AG04449 (cell line): Measurements from ENCODE around the gene ZNF385C.

Experiments used
- CTCF ChIA-PET: fragments of 350-600 bp; formaldehyde crosslinking; extraction: SDS; loops from one replicate; lab custom pipeline; 2021; ENCODE audit warnings: antibody characterized with exemption; lab: Yijun Ruan, JAX
- POLR2A ChIA-PET: fragments of 400-600, 350-600 bp; formaldehyde crosslinking; extraction: SDS; loops from one replicate; lab custom pipeline; 2020; ENCODE audit warnings: antibody characterized with exemption, inconsistent platforms; lab: Yijun Ruan, JAX
- DNase-seq: peaks from one replicate; pipeline ENCODE4 v3.0.0-alpha.2; 2010; ENCODE audit warnings: low read depth, low spot score
- H3K4me3 ChIP-seq: 2 replicates; pipeline ENCODE4 v1.5.1; 2011; ENCODE audit warnings: low read depth, mild to moderate bottlenecking, control low read depth, low read length
- TF ChIP-seq, protein P1 (sequence below): IDR thresholded peaks from one replicate; pipeline ENCODE4 v1.5.1; 2011; ENCODE audit warnings: mild to moderate bottlenecking, moderate library complexity, low read length, control low read depth, inconsistent platforms; ENCODE audit not compliant: insufficient read depth; ENCODE audit errors: missing control alignments

The ZNF385C gene

GRCh38 chr17:42027961-42028790 lies 70.1 kb downstream of the ZNF385C start:
- ChIA-PET CTCF (interaction anchor here (1.7 to 20.7 kb wide), 6 partner anchors 10 to 82 kb away, joined by 3 to 451 read pairs (median 24); partner anchors contain the start of genes DHX58, DNAJC7, HSPB9 and KAT2A), POLR2A (interaction anchor here (1.8 kb wide), 1 partner anchor 84 kb away, joined by 4 read pairs; the partner anchor contains the start of gene DHX58)
- no peak overlapping the region for H3K4me3 ChIP-seq
- no peak for DNase-seq
- TF ChIP-seq, protein P1, sequence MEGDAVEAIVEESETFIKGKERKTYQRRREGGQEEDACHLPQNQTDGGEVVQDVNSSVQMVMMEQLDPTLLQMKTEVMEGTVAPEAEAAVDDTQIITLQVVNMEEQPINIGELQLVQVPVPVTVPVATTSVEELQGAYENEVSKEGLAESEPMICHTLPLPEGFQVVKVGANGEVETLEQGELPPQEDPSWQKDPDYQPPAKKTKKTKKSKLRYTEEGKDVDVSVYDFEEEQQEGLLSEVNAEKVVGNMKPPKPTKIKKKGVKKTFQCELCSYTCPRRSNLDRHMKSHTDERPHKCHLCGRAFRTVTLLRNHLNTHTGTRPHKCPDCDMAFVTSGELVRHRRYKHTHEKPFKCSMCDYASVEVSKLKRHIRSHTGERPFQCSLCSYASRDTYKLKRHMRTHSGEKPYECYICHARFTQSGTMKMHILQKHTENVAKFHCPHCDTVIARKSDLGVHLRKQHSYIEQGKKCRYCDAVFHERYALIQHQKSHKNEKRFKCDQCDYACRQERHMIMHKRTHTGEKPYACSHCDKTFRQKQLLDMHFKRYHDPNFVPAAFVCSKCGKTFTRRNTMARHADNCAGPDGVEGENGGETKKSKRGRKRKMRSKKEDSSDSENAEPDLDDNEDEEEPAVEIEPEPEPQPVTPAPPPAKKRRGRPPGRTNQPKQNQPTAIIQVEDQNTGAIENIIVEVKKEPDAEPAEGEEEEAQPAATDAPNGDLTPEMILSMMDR: peak; percentile 5

GRCh38 chr17:42027590-42027889 lies 70.7 kb downstream of the ZNF385C start:
- POLR2A ChIA-PET: interaction anchor here (1.5 to 1.8 kb wide), 2 partner anchors 10 to 84 kb away, joined by 4 read pairs; partner anchors contain the start of genes DHX58 and DNAJC7
- no peak for DNase-seq
- CTCF ChIA-PET: interaction anchor here (1.7 to 20.7 kb wide), 6 partner anchors 10 to 83 kb away, joined by 3 to 451 read pairs (median 24); partner anchors contain the start of genes DHX58, DNAJC7, HSPB9 and KAT2A
- TF ChIP-seq, protein P1: no peak
- no peak overlapping the region for H3K4me3 ChIP-seq

DNA sequence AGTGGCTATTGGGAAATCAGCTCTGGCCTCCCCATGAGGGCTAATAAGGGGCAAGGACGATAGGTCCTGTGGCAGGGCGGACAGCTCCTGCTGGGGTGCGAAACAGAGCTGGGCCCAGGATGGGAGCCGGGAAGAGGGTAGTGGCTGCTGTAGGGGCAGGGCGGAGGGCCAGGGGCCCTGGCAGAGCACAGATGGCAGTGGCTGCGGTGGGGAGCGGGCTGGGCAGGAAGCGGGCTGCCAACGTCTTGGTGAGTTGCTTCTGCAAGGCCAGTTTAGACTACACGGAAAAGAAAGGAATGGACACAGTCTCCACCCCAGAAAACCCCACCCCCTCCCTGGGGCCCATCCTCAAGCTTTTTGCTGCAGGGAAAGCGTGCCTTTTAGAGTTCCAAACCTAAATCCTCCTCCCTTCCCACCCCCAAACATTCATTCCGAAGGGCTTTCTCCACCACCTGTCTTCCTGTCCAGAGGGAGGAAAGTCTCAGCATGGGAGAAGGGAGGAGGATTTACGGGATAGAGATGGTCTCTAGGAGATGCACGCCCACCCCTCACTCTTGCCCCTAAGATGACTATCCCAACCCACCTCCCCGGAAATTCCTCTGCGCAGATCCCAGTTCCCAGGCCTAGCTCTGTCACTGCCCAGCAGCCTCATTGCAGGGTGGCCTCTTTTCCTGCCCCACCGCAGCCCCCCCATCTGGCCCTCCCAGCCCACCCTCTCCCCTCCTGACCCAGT lies 71.2 kb downstream of the ZNF385C start:
- no peak for DNase-seq
- TF ChIP-seq, protein P1: no peak
- CTCF ChIA-PET: interaction anchor here (1.7 to 20.7 kb wide), 8 partner anchors 9 to 84 kb away, joined by 3 to 451 read pairs (median 21); partner anchors contain the start of genes DHX58, DNAJC7, HSPB9 and KAT2A
- POLR2A ChIA-PET: interaction anchor here (1.1 to 1.8 kb wide), 3 partner anchors 10 to 85 kb away, joined by 3 to 4 read pairs (median 4); partner anchors contain the start of genes DHX58 and DNAJC7
- no peak overlapping the region for H3K4me3 ChIP-seq

DNA sequence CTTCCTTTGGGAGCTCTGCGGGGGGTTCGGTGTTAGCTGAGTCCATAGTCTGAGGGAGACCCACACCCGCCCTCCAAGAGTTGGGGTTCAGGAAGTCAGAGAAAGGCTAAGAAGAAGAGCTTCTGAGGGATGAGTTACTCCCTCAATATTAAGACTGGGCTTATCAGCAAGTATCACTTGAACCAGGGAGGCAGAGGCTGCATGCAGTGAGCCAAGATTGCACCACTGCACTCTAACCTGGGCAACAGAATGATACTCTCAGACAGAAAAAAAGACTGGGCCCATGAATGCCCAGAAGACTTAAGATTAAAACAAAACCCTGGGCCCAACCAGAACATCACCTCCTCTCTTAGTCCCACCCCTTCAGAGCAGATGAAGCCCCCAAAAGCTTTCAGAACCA lies 72.3 kb downstream of the ZNF385C start:
- TF ChIP-seq, protein P1: no peak
- DNase-seq: no peak
- CTCF ChIA-PET: interaction anchor here (0.8 to 20.7 kb wide), 18 partner anchors 8 to 540 kb away, joined by 3 to 451 read pairs (median 6); partner anchors contain the start of genes C17orf113, DHX58, DNAJC7 and HSPB9
- H3K4me3 ChIP-seq: no peak overlapping the region
- POLR2A ChIA-PET: interaction anchor here (1.1 to 1.5 kb wide), 2 partner anchors 9 to 23 kb away, joined by 3 to 4 read pairs; partner anchors contain the start of gene DNAJC7

DNA sequence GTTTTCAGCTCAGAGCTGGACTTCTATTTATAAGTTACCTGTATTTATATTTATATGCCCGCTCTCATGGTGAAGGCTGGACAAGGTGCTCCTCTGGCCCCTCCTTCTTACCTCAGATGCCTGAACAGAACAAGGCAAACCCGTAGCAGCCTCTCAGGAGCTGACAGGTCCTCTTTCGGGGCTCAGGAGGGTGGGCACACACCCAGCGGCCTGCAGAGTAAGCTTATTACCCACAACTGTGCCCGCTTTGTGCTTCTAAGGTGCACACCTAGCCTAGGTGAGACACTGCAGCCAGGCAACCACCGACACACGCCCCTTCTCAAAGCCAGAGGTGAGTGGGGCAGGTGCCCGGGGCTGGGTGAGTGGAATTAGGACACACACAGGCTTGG lies 73.1 kb downstream of the ZNF385C start:
- POLR2A ChIA-PET: no interaction called here
- CTCF ChIA-PET: interaction anchor here (0.6 to 20.7 kb wide), 29 partner anchors 7 to 1212 kb away, joined by 3 to 451 read pairs (median 4); partner anchors contain the start of genes DHX58, DNAJC7, HSPB9 and KAT2A
- H3K4me3 ChIP-seq: no peak overlapping the region

More for the DNA sequence above, 73.1 kb downstream of the ZNF385C start:
- no peak for DNase-seq
- TF ChIP-seq, protein P1: no peak
